HS-27A (cell line): ENCODE results near the gene KRT6C.

ENCODE experiments used
- DNase-seq: peaks from one replicate; pipeline ENCODE4 v3.0.0-alpha.2; 2012; ENCODE audit warnings: low read depth, missing footprints

The KRT6C gene

DNA sequence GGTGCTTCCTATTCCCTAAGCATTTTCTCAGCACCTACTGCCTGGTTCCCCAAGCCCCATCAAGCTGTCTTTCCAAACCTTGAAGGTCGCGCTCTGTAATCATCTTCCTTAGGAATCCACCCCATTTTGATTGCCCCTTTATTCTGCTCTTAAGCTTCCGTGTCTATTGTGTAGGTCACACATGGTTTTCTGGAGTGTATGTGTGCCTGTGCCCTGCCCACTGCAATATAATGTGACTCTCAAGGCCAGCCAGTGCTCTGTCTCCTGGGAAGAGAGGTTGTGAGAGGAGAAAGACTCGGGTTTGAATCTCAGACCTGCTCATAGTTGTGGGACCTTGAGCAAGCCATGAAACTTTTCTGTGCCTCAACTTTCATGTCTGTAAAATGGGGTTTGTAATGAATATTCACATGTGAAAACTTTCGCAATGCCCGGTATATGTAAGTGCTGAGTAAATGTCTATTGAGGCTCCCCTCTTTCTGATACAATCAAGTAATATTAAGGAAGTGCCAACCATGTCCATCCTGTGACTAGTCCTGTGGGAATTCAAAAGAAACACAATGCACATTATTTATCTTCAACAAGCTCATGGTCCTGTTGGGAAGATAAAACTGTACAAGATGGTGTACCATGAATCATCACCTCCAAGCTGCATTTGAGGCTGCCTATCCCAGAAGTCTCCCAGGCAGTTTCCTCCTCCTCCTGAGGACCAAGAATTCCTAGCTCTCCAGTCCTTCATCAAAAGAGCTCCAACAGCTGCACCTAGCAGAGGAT is 38.7 kb downstream of the KRT6C start:
- DNase-seq, result no peak

DNA sequence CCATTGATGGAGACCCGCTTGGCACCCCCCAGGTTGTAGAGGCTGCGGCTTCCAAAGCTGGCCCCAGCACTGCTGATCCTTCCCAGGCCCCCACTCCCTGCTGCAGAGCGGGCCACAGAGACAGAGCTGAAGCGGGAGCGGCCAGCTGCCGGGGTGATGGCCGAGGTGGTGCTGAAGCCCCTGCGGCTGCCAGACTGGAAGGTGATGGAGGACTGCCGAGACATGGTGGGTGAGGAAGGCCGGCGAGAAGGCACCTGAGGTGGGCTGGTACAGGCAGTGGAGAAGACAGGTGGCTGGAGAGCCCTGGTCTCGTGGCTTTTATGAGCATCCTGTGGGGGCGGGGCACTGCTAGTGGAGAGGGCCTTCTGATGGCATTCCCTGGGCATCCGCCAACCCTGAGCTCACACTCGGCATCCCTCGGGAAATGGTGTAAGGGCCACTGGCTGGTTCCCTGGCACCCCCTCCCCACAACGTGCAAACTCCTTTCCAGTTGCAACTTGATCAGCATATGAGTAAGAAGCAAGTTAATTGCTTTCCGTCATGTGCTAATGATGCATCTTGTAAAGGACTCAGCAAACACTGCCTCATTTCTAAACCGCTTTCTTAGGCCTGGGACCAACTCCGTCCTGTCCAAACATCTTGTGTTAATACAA is 39.4 kb downstream of the KRT6C start, which contains the start of gene KRT75:
KRT75 (minus strand) TSS at position 291 of the 653 bp plus-strand sequence; CDS start at position 224, 67 bp downstream.
- no peak for DNase-seq

DNA sequence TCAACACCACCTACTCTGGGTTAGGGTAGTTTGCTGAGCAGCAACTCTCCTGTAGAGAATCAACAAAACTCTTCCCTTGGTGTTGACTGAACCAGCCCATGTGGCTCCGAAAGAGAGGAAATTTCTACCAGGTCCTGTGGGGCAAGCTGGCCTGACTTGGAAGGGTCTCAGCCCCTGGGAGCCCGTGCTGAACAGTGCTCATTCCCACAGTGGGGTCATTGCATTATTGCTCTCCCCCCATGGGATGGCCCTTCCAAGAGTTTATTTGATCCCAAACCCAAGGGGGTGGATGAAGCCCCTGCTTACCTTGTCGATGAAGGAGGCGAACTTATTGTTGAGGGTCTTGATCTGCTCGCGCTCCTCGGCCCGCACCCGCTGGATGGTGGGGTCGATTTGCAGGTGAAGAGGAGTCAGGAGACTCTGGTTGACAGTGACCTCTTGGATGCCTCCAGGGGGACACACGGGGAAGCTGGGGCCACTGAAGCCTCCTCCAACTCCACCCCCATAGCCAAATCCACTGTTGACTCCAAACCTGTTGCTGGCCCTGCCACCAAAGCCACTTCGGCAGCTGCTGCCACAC is 40.0 kb downstream of the KRT6C start:
- no peak for DNase-seq

DNA sequence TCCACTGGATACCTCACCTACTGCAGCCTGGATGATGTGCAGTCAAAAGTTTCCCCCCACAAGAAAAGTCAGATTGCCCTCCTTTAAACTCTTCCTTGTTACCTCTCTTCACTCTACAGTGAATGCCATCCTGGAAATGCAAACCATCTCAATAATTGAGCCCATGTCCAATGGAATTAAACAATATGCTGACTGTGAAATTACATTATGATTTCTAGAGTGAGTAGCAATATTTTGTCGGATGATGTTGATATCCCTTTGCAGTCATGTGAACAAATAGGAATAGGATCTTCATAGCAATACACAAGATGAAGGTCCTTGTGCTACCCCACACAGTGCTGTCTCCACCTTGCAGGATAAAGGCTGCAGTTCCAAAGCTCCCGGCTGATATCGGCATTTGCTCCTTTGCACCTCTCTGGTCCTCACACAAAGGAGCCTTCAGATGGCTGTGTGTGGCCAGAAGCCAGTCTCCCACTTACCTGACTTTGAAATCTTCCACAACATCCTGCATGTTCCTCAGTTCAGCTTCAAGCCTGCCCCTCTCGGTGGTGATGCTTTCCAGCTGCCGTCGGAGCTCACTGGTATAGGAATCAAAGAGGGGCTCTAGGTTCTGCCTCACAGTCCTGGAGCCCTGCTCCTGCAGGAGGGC is 40.9 kb downstream of the KRT6C start:
- DNase-seq, result no peak

DNA sequence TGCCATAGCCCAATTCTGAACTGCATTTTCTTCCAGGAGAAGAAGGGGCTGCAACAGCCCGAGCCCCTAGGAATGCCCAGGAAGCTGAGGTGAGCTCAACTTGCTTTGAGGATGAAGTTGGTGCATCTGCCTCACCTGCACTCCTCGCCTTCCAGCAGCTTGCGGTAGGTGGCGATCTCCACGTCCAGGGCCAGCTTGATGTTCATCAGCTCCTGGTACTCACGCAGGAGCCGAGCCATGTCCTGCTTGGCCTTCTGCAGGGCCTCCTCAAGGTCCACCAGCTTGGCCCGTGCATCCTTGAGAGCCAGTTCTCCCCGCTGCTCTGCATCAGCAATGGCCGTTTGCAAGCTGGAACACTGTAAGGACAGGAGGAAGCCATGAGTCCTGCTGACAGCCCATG is 45.5 kb downstream of the KRT6C start:
- no peak for DNase-seq

DNA sequence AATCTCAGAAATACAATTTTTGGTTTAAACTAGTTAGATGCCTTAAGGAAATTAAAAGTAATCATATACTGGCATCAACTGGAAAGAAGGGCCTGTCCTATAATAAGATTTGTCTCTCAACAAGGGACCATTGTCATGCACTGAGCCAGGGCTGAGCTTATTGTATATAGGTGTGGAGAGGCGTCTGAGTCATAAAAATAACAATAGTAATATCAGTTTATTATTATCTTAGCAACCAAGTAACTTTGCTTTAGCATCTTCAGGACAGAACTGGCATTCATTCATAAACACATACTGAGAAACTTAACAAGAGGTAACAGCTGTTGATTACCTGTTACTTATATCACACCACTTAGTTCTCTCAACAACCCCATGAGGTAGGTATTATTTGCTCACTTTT is 46.5 kb downstream of the KRT6C start:
- no peak for DNase-seq

DNA sequence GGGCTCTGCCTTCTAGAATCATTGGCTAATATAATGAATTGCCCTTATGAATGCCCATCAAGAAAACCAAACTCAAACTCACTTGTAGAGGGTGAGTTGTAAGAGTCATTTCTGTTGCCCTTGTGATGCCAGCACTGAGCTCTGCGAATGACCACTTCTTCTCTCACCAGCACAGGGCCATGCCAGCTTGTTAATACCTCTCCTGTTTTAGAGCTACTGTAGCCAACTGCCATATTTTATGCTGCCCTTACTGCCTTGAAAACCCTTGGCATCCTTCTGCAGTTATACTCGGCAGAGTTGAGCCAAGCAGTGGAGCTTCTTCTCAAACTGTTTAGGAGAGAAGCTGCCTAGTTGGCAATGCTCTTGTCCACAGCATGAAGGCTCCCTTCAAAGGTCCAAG is 47.6 kb downstream of the KRT6C start:
- DNase-seq, result no peak

DNA sequence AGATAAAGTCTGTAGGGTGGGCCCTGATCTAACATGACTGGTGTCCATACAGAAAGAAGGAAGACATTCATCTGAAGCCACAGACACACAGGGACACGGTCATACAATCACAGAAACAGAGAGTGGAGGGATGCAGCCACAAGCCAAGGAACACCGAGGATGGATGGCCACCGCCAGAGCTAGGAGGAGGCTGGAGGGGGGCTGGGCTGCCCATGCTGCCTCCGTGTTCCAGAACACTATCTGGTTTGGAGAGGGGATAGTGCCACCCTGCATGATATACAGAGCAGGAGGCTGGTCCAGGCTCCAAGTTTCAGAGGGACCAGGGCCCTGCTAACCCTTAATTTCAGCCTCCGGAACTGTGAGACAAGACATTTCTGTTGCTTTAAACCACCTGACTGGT is 48.1 kb downstream of the KRT6C start:
- DNase-seq, result no peak

DNA sequence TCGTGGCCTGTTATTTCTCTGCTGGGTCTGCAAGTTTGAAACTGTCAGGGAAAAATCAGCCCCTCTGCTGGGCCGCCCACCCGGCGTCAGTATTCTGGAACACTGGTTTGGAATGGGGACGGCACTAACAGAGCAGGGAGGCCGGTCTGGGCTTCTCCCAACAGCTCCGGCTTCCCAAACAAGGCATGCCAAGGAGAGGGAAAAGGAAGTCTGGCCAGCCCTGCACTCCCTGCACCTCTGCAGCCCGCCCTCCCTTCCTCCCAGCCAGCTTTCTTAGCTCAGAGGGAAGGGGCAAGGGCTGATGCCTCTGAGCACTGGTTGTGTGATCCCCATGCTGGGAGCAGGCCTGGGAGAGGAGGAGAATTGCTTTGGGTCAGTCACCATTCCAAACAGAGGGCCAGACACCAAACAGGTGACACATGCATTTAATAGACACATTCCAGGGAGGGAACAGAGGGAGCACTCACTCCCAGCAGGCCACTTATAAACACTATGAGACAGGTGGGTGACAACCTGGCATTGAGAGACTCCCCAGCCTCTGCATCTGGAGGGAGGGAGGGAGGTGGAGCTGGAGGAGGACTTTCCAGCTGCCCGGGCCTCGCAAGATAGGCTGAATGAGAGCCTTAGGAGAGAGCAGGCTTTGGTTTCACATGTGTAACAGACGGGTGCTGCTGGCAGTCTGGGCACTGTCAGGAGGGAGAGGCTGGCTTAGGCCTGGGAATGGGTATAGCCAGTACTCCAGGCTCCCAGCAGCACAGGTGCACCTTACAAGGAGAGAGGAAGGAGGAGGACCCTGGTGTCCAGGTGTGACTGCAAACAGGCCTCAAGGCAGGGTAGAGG is 49.7 kb downstream of the KRT6C start:
- no peak for DNase-seq

DNA sequence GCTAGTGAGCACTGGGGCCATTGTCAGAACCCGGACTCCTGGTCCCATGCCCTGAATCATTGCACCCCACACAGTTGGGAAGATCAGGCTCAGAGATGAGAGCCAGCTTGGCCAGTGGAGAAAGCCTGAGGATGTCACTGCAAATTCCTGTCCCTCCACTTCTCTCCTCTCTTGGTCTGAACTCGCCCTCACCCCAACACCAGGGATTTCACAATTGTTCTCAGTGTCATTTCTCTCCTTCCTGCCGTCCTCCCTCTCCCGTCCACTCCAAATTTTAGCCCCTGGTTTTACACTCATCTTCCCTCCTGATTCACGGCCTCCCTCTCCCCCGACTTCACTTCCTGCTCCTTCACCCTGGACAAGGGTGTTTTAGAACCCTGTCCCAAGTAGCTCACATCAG is 50.6 kb downstream of the KRT6C start:
- DNase-seq, result no peak

DNA sequence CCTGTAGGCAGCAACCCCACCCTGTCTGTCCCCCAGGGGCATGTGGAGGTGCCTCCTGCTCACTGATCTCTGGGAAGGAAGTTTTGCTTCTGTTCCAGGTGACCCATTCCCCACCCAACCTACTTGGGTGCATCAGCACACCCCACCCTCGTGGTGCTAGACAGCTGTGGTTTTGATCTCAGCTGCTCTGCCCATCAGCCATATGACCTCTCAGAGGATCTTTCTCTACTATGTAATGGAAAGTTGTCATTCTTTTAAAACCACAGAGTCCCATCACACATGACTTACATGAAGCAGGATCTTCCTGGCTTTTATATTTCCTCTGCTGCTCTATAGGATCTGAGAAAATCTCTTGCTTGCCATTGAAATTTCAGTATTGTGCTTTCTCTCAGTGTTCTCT is 53.9 kb downstream of the KRT6C start:
- no peak for DNase-seq

DNA sequence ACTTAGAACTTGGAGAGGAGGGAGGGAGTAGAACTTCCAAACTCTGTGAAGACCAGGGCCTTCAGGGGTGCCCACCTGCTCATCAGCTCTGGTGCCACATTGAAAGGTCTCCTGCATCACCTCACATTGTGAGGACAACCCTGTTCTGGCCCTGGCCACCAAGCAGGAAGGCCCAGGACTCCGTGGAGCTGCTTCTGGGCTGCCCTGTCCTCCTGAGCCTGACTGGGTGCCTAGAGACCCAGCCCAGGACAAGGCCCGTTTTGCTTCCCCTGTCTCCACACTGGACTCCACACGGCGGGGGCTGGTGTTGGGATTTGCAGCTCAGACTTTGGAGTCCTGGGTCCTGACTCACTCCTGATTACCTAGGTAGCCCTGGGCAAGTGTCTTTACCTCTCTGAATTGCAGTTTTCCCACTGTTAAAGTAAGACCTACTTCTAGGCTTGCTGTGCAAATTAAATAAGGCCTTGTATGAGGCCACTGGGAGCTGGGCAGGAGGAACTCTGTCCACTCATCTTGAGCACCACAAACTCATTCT is 55.0 kb downstream of the KRT6C start:
- no peak for DNase-seq
